GM06990 (cell line): ENCODE data around the gene FAM222A.

ENCODE experiments used
- DNase-seq: peaks from one replicate; pipeline ENCODE4 v3.0.0-alpha.2; 2011; ENCODE audit not compliant: insufficient read length; ENCODE audit errors: extremely low read depth
- H3K27me3 ChIP-seq: replicated peaks from 2 replicates; pipeline ENCODE4 v1.6.0; 2011; ENCODE audit warnings: low read length; ENCODE audit not compliant: control insufficient read depth, insufficient read depth
- H3K36me3 ChIP-seq: 2 replicates; pipeline ENCODE4 v1.5.1; 2011; ENCODE audit warnings: low read length; ENCODE audit not compliant: control insufficient read depth, insufficient read depth
- H3K4me3 ChIP-seq: replicated peaks from 2 replicates; pipeline ENCODE4 v1.5.1; 2011; ENCODE audit warnings: low read depth, mild to moderate bottlenecking, control low read depth, low read length
- CTCF ChIP-seq: IDR thresholded peaks from 2 replicates; pipeline ENCODE4 v1.5.1; 2011; ENCODE audit warnings: low read length, control low read depth, mild to moderate bottlenecking, inconsistent platforms; ENCODE audit not compliant: insufficient read depth, poor library complexity, severe bottlenecking

The FAM222A gene

GRCh38 chr12:109704371-109705098 is 9.1 kb upstream of the FAM222A start:
- TF ChIP-seq CTCF: no peak
- no peaks in the 10 kb centered on the region for H3K36me3 ChIP-seq
- H3K27me3 ChIP-seq: peaks cover 1% of the 10 kb centered on the region; the same call in 1 of the 2 replicates
- DNase-seq: no peak
- no peak overlapping the region for H3K4me3 ChIP-seq

GRCh38 chr12:109705291-109705690 is 8.3 kb upstream of the FAM222A start:
- no peak for TF ChIP-seq CTCF

GRCh38 chr12:109706398-109706746 is 7.3 kb upstream of the FAM222A start:
- no peak for TF ChIP-seq CTCF
- H3K4me3 ChIP-seq: no peak overlapping the region
- DNase-seq: no peak
- no peaks in the 10 kb centered on the region for H3K36me3 ChIP-seq
- peaks cover 1% of the 10 kb centered on the region; the same call in 1 of the 2 replicates for H3K27me3 ChIP-seq

More at GRCh38 chr12:109705291-109705690, 8.3 kb upstream of the FAM222A start:
- Histone ChIP-seq H3K27me3 (peaks cover 1% of the 10 kb centered on the region; the same call in 1 of the 2 replicates), H3K36me3 (no peaks in the 10 kb centered on the region), H3K4me3 (no peak overlapping the region)
- DNase-seq: no peak

GRCh38 chr12:109706747-109707469 is 6.7 kb upstream of the FAM222A start:
- no peak for TF ChIP-seq CTCF
- DNase-seq: no peak
- Histone ChIP-seq H3K27me3 (peaks cover 1% of the 10 kb centered on the region; the same call in 1 of the 2 replicates), H3K4me3 (no peak overlapping the region), H3K36me3 (no peaks in the 10 kb centered on the region)

GRCh38 chr12:109707470-109707821 is 6.2 kb upstream of the FAM222A start:
- Histone ChIP-seq H3K4me3 (no peak overlapping the region), H3K27me3 (peaks cover 1% of the 10 kb centered on the region; the same call in 1 of the 2 replicates), H3K36me3 (no peaks in the 10 kb centered on the region)
- DNase-seq: no peak
- no peak for TF ChIP-seq CTCF
